ENCODE measurements around the gene SEPTIN12. TPM values are rescaled to one million over a fixed set of nuclear protein-coding genes. Genes with fewer than 3 reads are reported as not detected.
"Not testable (repeated sequence)": the region's sequence is repeated elsewhere in the genome, so short reads cannot be mapped to it uniquely, and the experiment has no call there.

SEPTIN12 gene
- total RNA-seq, 4 donors from 2014 or later: not detected

DNA sequence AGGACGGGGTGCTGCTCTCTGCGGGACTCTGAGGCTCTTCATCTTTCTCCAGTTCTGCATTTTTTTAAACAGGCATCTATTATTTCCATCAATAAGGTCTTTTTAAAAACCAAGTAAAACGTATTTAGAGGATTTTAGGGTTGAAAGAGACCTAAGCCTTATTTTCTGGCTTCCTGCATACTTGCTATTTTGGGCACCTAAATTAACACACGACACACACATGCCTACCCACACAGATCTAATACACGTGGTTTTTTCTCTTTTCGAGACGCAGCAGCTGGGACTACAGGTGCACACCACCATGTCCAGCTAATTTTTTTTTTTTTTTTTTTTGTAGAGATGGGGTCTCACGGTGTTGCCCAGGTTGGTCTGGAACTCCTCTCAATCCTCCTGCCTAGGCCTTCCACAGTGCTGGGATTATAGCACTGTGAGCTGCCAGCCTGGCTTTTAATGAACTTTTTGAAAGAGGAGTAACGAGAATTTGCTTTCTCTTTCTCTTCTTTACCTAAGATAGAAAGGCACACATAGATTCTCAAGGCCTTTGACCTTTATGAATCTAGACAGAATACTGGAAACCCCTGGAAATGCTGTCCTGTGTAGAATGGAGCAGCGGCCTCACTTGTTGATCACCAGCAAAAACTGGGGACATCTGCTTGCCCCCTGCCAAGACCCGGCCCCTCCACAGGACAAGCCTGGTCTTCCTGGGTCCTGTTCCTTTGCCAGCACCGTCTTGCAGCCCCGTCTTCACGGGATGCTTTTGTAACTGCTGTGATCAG is 40.1 kb downstream of the SEPTIN12 start:
- DNase-seq (ENCODE audit: low spot score): no peak

DNA sequence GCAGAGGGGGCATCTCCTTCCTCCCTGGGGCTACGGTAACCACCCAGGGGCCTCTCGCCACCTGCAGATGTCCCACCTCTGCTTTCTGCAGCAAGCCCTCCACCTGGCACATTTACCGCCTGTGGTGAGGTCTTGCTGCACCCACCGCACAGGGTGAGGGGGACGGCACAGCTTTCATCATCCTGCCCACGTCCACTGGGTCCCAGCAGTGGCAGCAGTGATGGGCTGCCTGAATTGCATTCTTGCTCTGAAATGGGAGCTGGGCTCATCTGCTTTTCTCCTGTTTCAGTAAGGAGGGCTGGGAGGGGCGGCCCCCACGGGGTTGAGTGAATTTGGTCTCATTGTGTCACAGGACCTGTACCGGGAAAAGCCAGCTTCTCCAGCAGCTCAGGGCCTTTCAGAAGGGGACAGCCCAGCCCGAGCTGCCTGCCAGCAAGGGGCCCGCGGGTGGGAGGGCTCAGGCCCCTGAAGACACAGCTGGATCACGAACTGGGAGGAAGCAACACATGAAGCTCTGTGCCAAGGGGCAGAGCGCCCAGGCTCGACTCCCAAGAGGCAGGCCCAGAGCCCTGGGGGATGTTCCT is 41.1 kb downstream of the SEPTIN12 start:
- DNase-seq (ENCODE audit: low spot score): no peak
- ATAC-seq (ENCODE audit: low FRiP score): no peak
- TF ChIP-seq, protein P1, sequence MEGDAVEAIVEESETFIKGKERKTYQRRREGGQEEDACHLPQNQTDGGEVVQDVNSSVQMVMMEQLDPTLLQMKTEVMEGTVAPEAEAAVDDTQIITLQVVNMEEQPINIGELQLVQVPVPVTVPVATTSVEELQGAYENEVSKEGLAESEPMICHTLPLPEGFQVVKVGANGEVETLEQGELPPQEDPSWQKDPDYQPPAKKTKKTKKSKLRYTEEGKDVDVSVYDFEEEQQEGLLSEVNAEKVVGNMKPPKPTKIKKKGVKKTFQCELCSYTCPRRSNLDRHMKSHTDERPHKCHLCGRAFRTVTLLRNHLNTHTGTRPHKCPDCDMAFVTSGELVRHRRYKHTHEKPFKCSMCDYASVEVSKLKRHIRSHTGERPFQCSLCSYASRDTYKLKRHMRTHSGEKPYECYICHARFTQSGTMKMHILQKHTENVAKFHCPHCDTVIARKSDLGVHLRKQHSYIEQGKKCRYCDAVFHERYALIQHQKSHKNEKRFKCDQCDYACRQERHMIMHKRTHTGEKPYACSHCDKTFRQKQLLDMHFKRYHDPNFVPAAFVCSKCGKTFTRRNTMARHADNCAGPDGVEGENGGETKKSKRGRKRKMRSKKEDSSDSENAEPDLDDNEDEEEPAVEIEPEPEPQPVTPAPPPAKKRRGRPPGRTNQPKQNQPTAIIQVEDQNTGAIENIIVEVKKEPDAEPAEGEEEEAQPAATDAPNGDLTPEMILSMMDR (IDR thresholded peaks at IDR 0.05): no peak

More for the DNA sequence above, 40.1 kb downstream of the SEPTIN12 start:
- ATAC-seq (ENCODE audit: low FRiP score): no peak
- TF ChIP-seq, protein P1 (IDR thresholded peaks at IDR 0.05): no peak

DNA sequence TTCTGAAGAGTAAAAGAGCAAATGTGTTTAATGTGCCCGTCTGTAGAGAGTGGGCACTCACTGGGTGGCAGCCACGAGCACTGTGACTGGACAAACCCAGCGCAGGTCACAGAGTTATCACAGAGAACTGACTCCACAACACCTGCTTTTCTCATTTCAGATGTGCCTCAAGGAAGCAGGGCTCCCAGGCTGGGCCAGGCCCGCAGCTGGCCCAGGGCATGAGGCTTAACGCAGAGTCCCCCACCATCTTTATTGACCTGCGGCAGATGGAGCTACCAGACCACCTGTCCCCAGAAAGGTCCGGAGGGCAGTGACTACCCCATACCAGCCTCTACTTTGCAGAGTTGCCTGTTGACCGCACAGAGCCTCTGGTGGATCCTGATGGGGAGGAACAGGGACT is 41.9 kb downstream of the SEPTIN12 start:
- ATAC-seq (ENCODE audit: low FRiP score): no peak
- TF ChIP-seq, protein P1 (IDR thresholded peaks at IDR 0.05): no peak

DNA sequence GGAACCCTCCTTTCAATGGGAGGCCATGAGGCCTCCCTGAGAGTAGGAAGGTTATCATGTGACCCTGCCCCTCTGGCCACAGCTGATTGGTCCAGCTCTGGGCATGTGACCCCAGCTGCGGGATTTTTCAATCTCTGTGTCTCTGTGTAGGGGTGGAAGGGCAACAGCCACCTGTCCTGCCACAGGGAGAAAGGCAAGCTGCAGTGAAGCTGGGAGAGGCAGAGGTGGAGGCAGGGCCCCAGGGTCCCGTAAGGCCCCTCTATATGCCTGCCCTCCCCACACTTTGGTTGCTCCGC is 42.9 kb downstream of the SEPTIN12 start:
- TF ChIP-seq, protein P1 (IDR thresholded peaks at IDR 0.05): no peak
- no peak for DNase-seq (ENCODE audit: low spot score)
- ATAC-seq (ENCODE audit: low FRiP score): no peak

More for the DNA sequence above, 41.9 kb downstream of the SEPTIN12 start:
- DNase-seq (ENCODE audit: low spot score): no peak

DNA sequence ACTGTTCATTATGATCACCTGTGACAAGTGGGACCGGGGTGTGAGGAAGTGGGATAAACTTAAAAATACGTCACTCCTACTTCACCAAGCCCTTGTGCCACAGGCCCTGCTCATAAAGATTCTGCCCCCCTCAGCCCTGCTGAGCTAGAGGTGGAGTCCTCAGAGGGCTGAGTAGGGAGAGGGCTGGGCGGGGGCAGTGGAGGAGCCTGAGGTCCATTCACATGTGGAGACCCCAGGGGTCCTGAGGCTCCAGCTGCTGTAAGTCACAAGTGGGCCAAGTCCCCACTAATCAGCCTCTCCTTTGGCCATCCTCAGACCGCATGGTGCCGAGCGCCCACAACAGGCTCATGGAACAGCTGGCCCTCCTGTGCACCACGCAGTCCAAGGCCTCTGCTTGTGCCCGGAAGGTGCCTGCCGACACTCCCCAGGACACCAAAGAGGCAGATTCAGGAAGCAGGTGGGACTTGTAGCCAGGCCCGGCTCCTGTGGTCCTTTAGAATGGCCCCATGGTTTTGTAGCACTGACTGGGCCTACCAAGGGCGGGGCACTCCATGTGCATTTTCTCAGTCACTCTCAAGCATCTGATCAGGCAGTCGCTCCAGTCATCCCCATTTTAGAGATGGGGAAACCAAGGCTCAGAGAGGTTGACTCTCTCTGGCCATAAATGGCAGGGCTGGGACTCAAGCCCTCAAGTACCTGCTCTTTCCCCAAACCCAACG is 43.4 kb downstream of the SEPTIN12 start:
- TF ChIP-seq, protein P1 (IDR thresholded peaks at IDR 0.05): no peak
- DNase-seq (ENCODE audit: low spot score) (no peak), ATAC-seq (ENCODE audit: low FRiP score) (no peak)

DNA sequence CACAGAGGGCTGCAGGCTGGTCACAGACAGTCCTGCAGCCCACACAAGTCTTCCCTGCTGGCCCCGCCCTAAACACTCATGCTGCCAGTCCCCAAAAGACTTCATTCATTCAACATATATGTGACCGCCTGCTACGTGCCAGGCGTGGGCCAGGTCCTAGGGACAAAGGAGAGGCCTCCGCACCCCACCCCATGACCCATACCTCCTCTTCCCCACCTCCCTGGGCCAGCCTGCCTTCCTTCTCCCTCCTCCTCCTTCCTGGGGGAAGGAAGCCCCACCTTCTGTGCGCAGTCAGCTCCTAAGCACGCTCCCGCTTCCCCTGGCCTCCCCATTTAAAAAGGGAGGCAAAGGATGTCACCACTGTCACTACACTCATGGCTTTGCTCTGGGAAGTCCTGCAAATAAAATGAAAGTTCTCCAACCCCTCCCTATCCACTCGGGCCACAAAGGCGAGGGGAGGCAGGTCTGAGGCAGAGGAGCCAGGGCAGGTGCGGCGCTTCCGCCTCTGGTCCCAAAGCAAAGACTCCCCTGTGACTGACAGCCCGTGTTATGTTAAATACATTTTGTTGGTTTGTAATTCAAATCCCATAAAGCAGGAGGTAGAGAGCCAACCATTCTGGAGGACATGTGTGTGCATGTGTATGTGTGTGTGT is 44.8 kb downstream of the SEPTIN12 start:
- no peak for DNase-seq (ENCODE audit: low spot score)
- ATAC-seq (ENCODE audit: low FRiP score): no peak
- TF ChIP-seq, protein P1 (IDR thresholded peaks at IDR 0.05): no peak

DNA sequence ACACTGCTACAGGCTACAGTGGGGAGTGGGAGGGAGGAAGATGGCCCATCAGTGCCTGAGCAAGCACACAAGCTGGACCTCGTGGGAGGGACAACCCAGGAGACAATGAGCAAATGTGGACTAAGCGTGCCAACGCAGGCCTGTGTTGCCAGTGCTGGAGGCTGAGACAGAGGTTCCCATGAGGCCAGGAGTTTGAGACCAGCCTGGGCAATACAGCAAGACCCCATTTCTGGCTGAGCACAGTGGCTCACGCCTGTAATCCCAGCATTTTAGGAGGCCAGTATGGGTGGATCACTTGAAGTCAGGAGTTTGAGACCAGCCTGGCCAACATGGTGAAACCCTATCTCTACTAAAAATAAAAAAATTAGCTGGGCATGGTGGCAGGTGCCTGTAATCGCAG is 49.8 kb downstream of the SEPTIN12 start:
- not testable (repeated sequence) for ATAC-seq (ENCODE audit: low FRiP score); DNase-seq (ENCODE audit: low spot score)
